HepG2 (cell line): ENCODE data around the gene HHLA2.

Experiments
- FOXM1 ChIP-seq: sonication (generic); formaldehyde crosslinking; IDR thresholded peaks from 2 replicates; pipeline ENCODE4 v1.5.0; 2020; ENCODE audit warnings: missing genetic modification reagents
- POLR2G ChIP-seq: fragments of 200-400 bp; formaldehyde crosslinking; IDR thresholded peaks from 2 replicates; pipeline ENCODE4 v1.6.1; 2018; ENCODE audit warnings: mild to moderate bottlenecking, low read depth, low read length, moderate library complexity
- TF ChIP-seq, protein P1 (sequence below): sonication (generic); formaldehyde crosslinking; IDR thresholded peaks from 2 replicates; pipeline ENCODE4 v1.5.0; 2020; ENCODE audit warnings: mild to moderate bottlenecking, missing genetic modification reagents, moderate library complexity

DNA sequence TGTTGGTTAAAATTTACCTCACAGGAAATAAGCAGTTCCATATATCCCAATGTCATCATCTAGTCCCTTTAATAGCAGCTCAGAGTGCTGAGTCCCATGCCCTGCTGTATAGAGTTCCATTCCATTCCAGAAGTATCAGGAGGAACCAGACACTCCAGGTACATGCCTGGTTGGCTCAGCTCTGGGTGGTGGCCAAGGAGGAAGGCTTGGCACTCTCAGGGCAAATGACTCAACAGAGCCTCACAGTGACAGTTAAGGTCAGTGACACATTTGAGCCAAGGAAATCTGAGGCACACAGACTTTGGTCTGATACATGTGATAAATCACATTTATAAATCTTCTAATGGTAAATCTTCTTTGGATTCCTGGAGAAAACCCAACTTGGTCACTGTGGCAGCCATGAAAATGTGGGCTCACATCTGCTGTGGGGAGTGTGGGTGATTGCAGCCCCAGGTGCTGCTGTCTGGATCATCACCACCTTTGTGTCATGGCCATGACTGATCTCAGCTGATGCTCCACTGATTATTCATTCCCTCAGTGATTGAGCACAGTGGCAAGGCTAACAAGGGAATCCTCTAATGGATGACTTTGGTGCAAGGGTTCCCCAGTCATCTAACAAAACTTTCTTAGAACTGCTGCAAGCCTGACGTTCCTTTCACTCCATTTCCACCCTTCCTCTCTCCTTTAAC lies 9.3 kb downstream of the HHLA2 start:
- TF ChIP-seq FOXM1 (CRISPR knock-in tag): no peak
- TF ChIP-seq, protein P1, sequence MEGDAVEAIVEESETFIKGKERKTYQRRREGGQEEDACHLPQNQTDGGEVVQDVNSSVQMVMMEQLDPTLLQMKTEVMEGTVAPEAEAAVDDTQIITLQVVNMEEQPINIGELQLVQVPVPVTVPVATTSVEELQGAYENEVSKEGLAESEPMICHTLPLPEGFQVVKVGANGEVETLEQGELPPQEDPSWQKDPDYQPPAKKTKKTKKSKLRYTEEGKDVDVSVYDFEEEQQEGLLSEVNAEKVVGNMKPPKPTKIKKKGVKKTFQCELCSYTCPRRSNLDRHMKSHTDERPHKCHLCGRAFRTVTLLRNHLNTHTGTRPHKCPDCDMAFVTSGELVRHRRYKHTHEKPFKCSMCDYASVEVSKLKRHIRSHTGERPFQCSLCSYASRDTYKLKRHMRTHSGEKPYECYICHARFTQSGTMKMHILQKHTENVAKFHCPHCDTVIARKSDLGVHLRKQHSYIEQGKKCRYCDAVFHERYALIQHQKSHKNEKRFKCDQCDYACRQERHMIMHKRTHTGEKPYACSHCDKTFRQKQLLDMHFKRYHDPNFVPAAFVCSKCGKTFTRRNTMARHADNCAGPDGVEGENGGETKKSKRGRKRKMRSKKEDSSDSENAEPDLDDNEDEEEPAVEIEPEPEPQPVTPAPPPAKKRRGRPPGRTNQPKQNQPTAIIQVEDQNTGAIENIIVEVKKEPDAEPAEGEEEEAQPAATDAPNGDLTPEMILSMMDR: no peak
- no peak for TF ChIP-seq POLR2G
